Testis (tissue), 3 donors: ENCODE measurements around the gene BEND5. TPM values are rescaled to one million over a fixed set of nuclear protein-coding genes. Genes with fewer than 3 reads are reported as not detected.

Experiments
- DNase-seq: peaks from one replicate; pipeline ENCODE4 v3.0.0-alpha.2; 2019
- H3K27ac ChIP-seq, 2 donors: fragments of 200-600 bp; sonication (generic); one replicate each; pipeline ENCODE4 v1.5.1; 2019
- H3K27me3 ChIP-seq: fragments of 200-600 bp; sonication (generic); one replicate; pipeline ENCODE4 v1.5.1; 2019
- H3K36me3 ChIP-seq: fragments of 200-600 bp; sonication (generic); one replicate; pipeline ENCODE4 v1.5.1; 2017; ENCODE audit warnings: low read depth; ENCODE audit errors: missing control alignments
- H3K4me1 ChIP-seq: fragments of 200-600 bp; sonication (generic); one replicate; pipeline ENCODE4 v1.5.1; 2019
- H3K4me3 ChIP-seq, 2 donors: fragments of 200-600 bp; sonication (generic); one replicate each; pipeline ENCODE4 v1.5.1; 2017 to 2019
- H3K9me3 ChIP-seq: fragments of 200-600 bp; sonication (generic); one replicate; pipeline ENCODE4 v1.5.1; 2017
- POLR2A ChIP-seq: fragments of 450-650 bp; IDR thresholded peaks from one replicate; pipeline ENCODE4 v1.6.1; 2017; ENCODE audit warnings: antibody characterized with exemption, mild to moderate bottlenecking, moderate library complexity
- WGBS, 2 donors: methylation state at CpG; one replicate each; pipeline ENCODE4 v1.1.5; 2018; 5-methylcytosine and 5-hydroxymethylcytosine counted together
- intact Hi-C: fragments of 100-400 bp; cut with DNase I; formaldehyde crosslinking; loops from one replicate; pipeline ENCODE4 v1.15.1; 2023; ENCODE audit warnings: low total_unique reads
- polyA plus RNA-seq: library from polyadenylated mRNA; stranded (reverse); fragments of 350-450 nt; fragmentation: Illumina TruSeq; extraction: RNeasy Lipid Tissue Mini Kit (QIAGEN cat#74804); gene quantifications from one replicate; pipeline ENCODE4 v1.2.3, GENCODE V29; 2014; ENCODE audit warnings: low read depth, low replicate concordance; ENCODE audit not compliant: insufficient read depth
- total RNA-seq, 2 donors: library from RNA; depleted of rRNA; stranded (reverse); fragments of >200 nt; gene quantifications; one replicate each; pipeline ENCODE4 v1.2.3, GENCODE V29; 2016
- TF ChIP-seq, protein P1 (sequence below), 3 experiments: fragments of 450-650 bp in 2 of 3; fragments of 200-600 bp in 1 of 3; sonication (generic) in 1 of 3; IDR thresholded peaks; one replicate each; pipeline ENCODE4 v1.5.1; 2016 to 2019; ENCODE audit warnings: antibody characterized with exemption in 3 of 3, mild to moderate bottlenecking in 2 of 3, moderate library complexity in 1 of 3

Gene BEND5
- total and polyA plus RNA-seq, 3 donors from 2014 or later: 5.8 to 7.1 (median 6.4) TPM

DNA sequence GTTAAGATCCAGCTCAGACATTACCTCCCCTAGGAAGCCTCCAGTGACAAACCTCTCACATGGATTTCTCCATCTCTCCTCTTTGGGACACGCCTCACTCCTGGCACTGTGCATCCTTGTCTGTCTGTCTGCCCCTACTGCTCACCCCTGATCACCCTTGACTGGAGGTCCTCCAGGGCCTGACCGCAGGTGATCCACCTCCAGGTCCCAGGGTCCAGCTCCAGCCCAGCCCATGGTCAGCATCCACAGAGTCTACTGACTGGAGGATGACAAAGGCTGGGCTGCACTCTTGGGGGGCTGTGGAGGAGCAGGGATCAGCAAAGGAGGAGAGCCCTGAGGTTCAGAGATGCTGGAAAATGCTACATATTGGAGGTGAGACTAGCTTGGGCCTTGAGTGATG is 65.8 kb downstream of the BEND5 start:
- TF ChIP-seq, protein P1, sequence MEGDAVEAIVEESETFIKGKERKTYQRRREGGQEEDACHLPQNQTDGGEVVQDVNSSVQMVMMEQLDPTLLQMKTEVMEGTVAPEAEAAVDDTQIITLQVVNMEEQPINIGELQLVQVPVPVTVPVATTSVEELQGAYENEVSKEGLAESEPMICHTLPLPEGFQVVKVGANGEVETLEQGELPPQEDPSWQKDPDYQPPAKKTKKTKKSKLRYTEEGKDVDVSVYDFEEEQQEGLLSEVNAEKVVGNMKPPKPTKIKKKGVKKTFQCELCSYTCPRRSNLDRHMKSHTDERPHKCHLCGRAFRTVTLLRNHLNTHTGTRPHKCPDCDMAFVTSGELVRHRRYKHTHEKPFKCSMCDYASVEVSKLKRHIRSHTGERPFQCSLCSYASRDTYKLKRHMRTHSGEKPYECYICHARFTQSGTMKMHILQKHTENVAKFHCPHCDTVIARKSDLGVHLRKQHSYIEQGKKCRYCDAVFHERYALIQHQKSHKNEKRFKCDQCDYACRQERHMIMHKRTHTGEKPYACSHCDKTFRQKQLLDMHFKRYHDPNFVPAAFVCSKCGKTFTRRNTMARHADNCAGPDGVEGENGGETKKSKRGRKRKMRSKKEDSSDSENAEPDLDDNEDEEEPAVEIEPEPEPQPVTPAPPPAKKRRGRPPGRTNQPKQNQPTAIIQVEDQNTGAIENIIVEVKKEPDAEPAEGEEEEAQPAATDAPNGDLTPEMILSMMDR (IDR thresholded peaks at IDR 0.05): no peak
- no peak for TF ChIP-seq POLR2A
- Histone ChIP-seq H3K36me3 (no peaks in the 10 kb centered on the region), H3K4me1 (no peaks in the 10 kb centered on the region), H3K4me3 (no peak overlapping the region), H3K27me3 (no peaks in the 10 kb centered on the region), H3K27ac (no peak overlapping the region), H3K9me3 (no peaks in the 10 kb centered on the region)
- WGBS, 2 donors: 96 to 100% methylated on average over 2 of the region's 2 CpGs
- DNase-seq: no peak
- intact Hi-C loops: no loop called here

DNA sequence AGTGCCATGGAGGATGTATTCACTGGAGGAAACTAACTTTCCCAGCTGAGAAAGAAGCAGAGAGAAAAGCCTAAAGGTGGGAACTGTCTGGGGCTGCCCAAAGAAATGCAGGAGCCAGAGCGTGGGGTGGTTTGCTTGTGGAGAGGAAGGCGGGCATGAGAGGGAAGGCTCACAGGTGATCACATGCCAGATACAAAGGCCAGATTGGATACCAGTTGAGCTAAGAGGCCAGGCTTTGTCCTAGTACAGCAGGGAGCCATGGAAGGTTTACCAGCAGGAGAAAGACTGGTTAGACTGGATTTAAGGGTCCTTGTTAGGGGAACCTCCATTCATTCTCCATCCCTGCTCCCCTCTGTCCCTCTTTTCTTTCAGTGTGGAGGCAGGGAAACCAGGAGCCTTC is 66.4 kb downstream of the BEND5 start:
- Histone ChIP-seq H3K4me1 (no peaks in the 10 kb centered on the region), H3K36me3 (no peaks in the 10 kb centered on the region), H3K4me3 (no peak overlapping the region), H3K9me3 (no peaks in the 10 kb centered on the region), H3K27ac (no peak overlapping the region), H3K27me3 (no peaks in the 10 kb centered on the region)
- intact Hi-C loops: no loop called here
- DNase-seq: no peak
- TF ChIP-seq POLR2A: no peak
- TF ChIP-seq, protein P1 (IDR thresholded peaks at IDR 0.05): no peak
- 93 to 100% methylated on average over 2 of the region's 2 CpGs for WGBS, 2 donors

DNA sequence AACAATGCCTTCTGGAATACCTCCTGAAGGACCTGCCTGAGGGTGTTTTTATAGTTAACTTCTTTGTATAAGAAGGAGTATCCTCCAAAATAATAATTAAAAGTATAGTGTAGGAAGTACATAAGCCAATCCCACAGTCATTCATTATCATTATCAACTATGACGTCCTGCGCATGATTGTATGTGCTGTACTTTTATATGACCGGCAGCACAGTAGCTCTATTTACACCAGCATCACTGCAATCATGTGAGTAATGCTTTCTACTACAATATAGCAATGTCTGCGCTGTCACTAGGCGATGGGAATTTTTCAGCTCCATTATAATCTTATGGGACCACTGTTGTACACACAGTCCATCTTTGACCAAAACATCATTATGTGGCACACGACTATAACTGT is 72.0 kb downstream of the BEND5 start:
- WGBS, 2 donors: 89 to 92% methylated on average over 6 of the region's 6 CpGs
- no peaks in the 10 kb centered on the region for H3K36me3 ChIP-seq
- H3K27me3 ChIP-seq: no peaks in the 10 kb centered on the region
- DNase-seq: no peak
- H3K4me3 ChIP-seq: no peak overlapping the region
- no peaks in the 10 kb centered on the region for H3K9me3 ChIP-seq
- TF ChIP-seq, protein P1 (IDR thresholded peaks at IDR 0.05): no peak
- TF ChIP-seq POLR2A: no peak
- H3K27ac ChIP-seq: no peak overlapping the region
- intact Hi-C loops: no loop called here
- no peaks in the 10 kb centered on the region for H3K4me1 ChIP-seq

DNA sequence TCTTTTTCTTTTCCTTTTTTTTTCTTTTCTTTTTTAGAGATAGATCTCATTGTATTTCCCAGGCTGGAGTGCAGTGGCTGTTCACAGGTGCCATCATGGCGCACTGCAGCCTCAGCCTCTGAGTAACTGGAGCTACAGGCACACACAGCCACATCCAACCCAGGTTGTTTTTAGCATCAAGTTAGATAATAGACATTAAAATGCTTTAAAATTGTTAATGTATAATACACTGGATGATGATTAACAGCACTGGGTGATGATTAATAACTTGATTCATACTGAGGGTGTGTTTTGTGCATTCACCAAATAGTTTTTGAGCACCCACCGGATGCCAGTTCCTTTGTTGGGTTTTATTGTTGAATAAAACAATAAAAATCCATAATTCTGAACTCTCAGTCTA is 75.2 kb downstream of the BEND5 start:
- 89 to 91% methylated on average over 2 of the region's 2 CpGs for WGBS, 2 donors
- H3K9me3 ChIP-seq: no peaks in the 10 kb centered on the region
- intact Hi-C loops: no loop called here
- no peak overlapping the region for H3K27ac ChIP-seq
- H3K36me3 ChIP-seq: no peaks in the 10 kb centered on the region
- DNase-seq: no peak
- TF ChIP-seq, protein P1 (IDR thresholded peaks at IDR 0.05): no peak
- no peak for TF ChIP-seq POLR2A
- no peaks in the 10 kb centered on the region for H3K27me3 ChIP-seq
- no peak overlapping the region for H3K4me3 ChIP-seq
- H3K4me1 ChIP-seq: no peaks in the 10 kb centered on the region

DNA sequence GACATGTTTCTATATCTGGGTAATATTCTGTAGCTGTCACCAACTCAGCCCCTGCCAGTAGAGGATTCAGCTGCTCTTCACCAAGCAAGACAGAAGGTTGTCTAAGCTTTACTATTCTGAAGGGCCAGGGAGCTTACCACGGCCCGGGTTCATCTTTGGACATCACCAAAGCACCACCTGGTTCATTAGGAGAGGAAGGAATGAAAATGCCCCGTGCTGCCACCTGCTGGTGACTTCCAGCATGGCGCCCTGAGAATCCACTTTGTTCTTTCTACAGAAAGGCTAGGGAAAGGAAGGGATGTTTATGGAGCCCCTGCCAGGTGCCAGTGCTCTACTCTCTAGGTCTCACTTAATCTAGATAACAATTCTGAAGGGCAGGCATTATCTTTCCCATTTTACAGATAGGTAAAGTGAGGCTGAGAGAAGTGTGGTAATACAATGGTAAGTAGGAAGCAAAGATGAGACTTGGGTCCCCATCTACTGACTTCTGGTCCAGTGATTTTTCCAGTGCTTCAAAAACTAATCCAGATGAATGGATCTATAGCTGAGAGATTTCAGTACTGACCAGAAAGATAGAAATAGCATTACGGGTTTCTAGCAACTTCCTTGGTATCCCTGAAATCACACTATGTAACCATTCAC is 79.5 kb downstream of the BEND5 start:
- no peak overlapping the region for H3K4me3 ChIP-seq
- H3K27ac ChIP-seq: no peak overlapping the region
- TF ChIP-seq POLR2A: no peak
- TF ChIP-seq, protein P1 (IDR thresholded peaks at IDR 0.05): peak; percentile 71 to 95 (median 72)
- DNase-seq: peak; percentile 79
- WGBS, 2 donors: 32 to 38% methylated on average over 3 to 5 of the region's 5 CpGs
- intact Hi-C loops: no loop called here
- no peaks in the 10 kb centered on the region for H3K9me3 ChIP-seq
- H3K36me3 ChIP-seq: no peaks in the 10 kb centered on the region
- H3K27me3 ChIP-seq: no peaks in the 10 kb centered on the region
- H3K4me1 ChIP-seq: no peaks in the 10 kb centered on the region
